Duodenal mucosa (tissue), 2 donors: ENCODE results near the gene HYAL1.
A peak's percentile ranks its signal among the peaks of the same experiment; 100 is the strongest.

Experiments
- H3K27ac ChIP-seq: one replicate; pipeline ENCODE4 v1.7.0; 2013; ENCODE audit warnings: low read depth, low read length
- H3K27me3 ChIP-seq, 2 donors: one replicate each; pipeline ENCODE4 v1.7.0; 2013; ENCODE audit warnings: low read length in 2 of 2, control low read depth in 1 of 2; ENCODE audit not compliant: insufficient read depth in 2 of 2, control insufficient read depth in 1 of 2
- H3K36me3 ChIP-seq, 2 donors: one replicate each; pipeline ENCODE4 v1.7.0; 2013; ENCODE audit warnings: low read length in 2 of 2, control low read depth in 1 of 2; ENCODE audit not compliant: insufficient read depth in 2 of 2, control insufficient read depth in 1 of 2
- H3K4me1 ChIP-seq, 2 donors: one replicate each; pipeline ENCODE4 v1.7.0; 2013; ENCODE audit warnings: low read length in 2 of 2, control low read depth in 1 of 2; ENCODE audit not compliant: insufficient read depth in 2 of 2, control insufficient read depth in 1 of 2
- H3K4me3 ChIP-seq, 2 donors: one replicate each; pipeline ENCODE4 v1.7.0; 2013; ENCODE audit warnings: low read length in 2 of 2, low read depth in 1 of 2
- H3K9ac ChIP-seq, 2 donors: one replicate each; pipeline ENCODE4 v1.7.0; 2013; ENCODE audit warnings: low read length in 2 of 2, low read depth in 1 of 2
- H3K9me3 ChIP-seq, 2 donors: one replicate each; pipeline ENCODE4 v1.7.0; 2013; ENCODE audit warnings: low read length in 2 of 2, control low read depth in 1 of 2; ENCODE audit not compliant: control insufficient read depth in 1 of 2

HYAL1 gene, protein sequence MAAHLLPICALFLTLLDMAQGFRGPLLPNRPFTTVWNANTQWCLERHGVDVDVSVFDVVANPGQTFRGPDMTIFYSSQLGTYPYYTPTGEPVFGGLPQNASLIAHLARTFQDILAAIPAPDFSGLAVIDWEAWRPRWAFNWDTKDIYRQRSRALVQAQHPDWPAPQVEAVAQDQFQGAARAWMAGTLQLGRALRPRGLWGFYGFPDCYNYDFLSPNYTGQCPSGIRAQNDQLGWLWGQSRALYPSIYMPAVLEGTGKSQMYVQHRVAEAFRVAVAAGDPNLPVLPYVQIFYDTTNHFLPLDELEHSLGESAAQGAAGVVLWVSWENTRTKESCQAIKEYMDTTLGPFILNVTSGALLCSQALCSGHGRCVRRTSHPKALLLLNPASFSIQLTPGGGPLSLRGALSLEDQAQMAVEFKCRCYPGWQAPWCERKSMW

DNA sequence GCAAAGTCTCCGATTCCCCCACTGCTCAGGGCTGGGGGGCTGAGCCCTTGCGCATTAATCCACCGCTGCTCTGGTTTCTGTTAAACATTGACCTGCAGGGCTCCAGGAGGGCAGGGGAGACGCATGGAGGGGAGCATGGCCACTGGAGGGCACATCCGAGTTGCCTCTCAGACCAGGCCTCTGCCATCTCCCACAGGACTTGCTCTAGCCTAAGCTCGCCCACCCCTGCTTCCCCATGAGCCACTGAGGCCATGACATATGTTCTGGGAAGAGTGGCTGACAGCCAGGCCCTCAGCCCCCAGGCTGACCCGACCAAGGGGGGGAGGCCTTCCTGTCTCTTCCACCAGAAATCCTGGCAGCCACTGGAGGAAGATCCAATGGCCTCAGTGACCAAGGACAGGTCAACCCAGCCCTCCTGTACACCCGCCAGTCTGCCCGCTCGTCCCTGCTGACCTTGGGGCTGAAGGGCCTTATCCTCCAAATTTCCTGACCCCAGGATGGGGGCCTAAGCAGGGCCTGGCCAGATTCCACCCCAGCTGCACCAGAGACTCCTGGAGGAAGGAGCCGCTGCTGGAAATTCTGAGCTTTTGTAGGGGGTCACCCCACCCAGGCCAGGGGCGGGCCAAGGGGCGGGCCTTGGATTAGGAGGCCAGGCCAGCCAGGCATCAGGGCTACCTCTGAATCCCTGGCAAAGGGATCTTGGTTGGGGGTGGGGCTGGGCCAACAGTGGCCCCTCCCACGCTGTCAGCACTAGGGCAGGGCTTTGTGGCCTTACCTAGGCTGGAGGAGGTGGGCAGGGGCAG lies at the start of gene HYAL1:
TSS of gene HYAL1 (minus strand) at position 562 of the 803 bp plus-strand sequence. CDS start 618 bp downstream, outside the sequence.
- peaks cover 25 to 34% of the 10 kb centered on the region in 2 donors for H3K4me1 ChIP-seq
- no peaks in the 10 kb centered on the region for H3K36me3 ChIP-seq
- H3K4me3 ChIP-seq: peak within 1 kb of the TSS; percentile 35 to 36
- peak within 1 kb of the TSS; percentile 62 for H3K27ac ChIP-seq
- H3K27me3 ChIP-seq: no peaks in the 10 kb centered on the region
- peak within 1 kb of the TSS; percentile 18 to 32 for H3K9ac ChIP-seq
- H3K9me3 ChIP-seq: no peaks in the 10 kb centered on the region

DNA sequence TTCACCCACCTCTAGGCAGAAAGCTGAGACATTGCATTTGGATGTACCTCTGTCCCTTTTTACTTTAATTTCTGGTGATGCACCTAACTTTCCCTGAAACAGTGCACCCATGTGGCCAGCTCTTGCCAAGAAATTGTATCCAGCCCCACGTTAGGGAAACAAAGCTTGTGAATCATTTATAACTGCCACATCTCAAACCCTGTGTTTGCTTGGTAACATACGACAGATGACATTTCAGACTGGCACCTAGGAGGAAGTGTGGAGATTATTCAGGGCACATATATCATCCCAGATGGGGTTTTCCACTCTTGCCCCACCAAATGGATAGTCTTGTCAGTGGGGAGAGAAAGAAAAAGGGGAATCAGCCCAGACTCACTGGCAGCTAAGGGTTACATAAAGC lies 49.4 kb upstream of the HYAL1 start:
- peaks cover 30 to 48% of the 10 kb centered on the region in 2 donors for H3K36me3 ChIP-seq
- no peaks in the 10 kb centered on the region for H3K9me3 ChIP-seq
- H3K4me1 ChIP-seq: peaks cover 55% of the 10 kb centered on the region in 2 donors

DNA sequence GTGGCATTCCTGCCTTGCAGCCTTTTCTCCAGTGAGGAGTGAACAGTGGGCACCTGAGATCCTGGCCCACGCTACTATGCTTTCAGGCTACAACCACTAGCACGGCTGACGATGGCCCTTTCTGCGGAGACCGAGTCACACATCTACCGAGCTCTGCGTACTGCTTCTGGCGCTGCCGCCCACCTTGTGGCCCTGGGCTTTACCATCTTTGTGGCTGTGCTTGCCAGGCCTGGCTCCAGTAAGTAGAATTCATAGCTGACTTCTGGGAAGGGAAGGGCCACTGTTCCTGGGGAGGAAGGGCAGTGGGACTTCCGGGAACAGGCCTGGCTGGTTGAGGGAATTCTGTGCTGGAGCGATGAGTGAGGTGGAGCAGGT lies 47.9 kb upstream of the HYAL1 start:
- H3K9me3 ChIP-seq: no peaks in the 10 kb centered on the region
- peaks cover 24 to 50% of the 10 kb centered on the region in 2 donors for H3K36me3 ChIP-seq
- H3K9ac ChIP-seq: peak overlapping the region; percentile 69 to 76
- H3K4me1 ChIP-seq: peaks cover 40 to 46% of the 10 kb centered on the region in 2 donors
- H3K4me3 ChIP-seq: peak overlapping the region; percentile 87 to 91
- H3K27me3 ChIP-seq: no peaks in the 10 kb centered on the region
- H3K27ac ChIP-seq: peak overlapping the region; percentile 98

More for the DNA sequence above, 49.4 kb upstream of the HYAL1 start:
- H3K27ac ChIP-seq: no peak overlapping the region
- H3K27me3 ChIP-seq: no peaks in the 10 kb centered on the region
- no peak overlapping the region for H3K4me3 ChIP-seq
- no peak overlapping the region for H3K9ac ChIP-seq

DNA sequence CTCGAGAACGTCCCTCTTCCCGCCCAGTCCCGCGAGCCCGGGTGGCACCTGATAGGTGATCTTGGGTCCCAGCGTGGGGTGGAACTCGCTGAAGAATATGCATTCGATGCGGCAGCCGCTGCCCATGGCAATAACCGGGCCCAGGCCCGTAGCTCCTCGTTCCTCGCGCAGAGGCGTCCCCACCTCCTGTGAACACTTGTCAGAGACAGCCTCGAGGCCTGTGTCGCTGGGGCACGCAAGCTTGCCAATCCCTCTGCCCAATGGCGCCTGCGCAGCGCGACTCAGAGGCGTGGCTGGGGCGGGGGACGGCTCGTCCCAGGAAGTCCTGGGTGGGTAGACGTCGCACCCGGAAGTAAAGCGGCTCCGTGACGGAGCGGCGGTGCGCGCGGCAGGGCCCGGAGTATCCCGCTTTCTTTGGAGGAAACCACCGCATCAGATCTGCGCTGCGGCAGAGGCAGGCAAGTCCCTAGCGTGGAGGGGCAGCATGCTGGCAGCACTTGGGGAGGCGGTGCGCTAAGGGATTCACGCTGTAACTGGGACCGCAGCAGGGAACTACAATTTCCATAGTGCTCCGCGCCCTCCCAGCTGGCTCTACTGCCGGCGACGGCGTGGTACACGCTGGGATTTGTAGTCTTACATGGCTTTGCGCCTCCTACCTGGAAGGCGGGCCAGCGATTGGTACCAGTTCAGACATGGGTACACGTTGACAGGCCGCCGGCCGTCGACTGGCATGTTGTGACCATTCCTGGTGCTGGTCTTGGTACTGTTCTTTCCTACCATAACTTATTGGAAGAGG lies 47.4 kb upstream of the HYAL1 start, which contains the start of the genes CYB561D2 and NPRL2:
TSS of gene CYB561D2 (plus strand) at position 336 of the 796 bp plus-strand sequence. CDS start 572 bp downstream, outside the sequence.
TSS of gene NPRL2 (minus strand) at position 249 of the 796 bp plus-strand sequence. CDS start at position 126, 123 bp downstream.
- Histone ChIP-seq H3K27me3 (no peaks in the 10 kb centered on the region), H3K27ac (peak within 1 kb of the TSS; percentile 98), H3K36me3 (peaks cover 20 to 44% of the 10 kb centered on the region in 2 donors), H3K9ac (peak within 1 kb of the TSS; percentile 69 to 76), H3K9me3 (no peaks in the 10 kb centered on the region), H3K4me1 (peaks cover 38 to 43% of the 10 kb centered on the region in 2 donors), H3K4me3 (peak within 1 kb of the TSS; percentile 87 to 91)

DNA sequence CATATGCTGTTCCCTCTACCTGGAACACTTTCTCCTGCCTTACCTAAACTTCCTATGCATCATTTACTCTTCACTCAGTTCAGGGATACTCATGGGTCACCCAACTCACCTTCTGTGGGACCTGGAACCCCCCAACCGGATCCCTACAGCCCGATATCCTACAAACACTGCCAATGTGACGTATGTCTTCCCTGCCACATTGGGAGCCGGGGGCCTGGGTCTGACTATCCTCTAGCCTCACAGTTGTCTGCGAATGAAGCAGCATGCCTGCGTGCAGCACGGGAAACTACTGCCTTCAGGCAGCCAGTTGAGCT lies 46.8 kb upstream of the HYAL1 start:
- no peaks in the 10 kb centered on the region for H3K27me3 ChIP-seq
- H3K4me3 ChIP-seq: peak overlapping the region; percentile 87 to 91
- peak overlapping the region; percentile 98 for H3K27ac ChIP-seq
- peaks cover 15 to 38% of the 10 kb centered on the region in 2 donors for H3K36me3 ChIP-seq
- H3K9me3 ChIP-seq: no peaks in the 10 kb centered on the region
- peaks cover 36 to 43% of the 10 kb centered on the region in 2 donors for H3K4me1 ChIP-seq
- H3K9ac ChIP-seq: peak overlapping the region; percentile 69 to 76

DNA sequence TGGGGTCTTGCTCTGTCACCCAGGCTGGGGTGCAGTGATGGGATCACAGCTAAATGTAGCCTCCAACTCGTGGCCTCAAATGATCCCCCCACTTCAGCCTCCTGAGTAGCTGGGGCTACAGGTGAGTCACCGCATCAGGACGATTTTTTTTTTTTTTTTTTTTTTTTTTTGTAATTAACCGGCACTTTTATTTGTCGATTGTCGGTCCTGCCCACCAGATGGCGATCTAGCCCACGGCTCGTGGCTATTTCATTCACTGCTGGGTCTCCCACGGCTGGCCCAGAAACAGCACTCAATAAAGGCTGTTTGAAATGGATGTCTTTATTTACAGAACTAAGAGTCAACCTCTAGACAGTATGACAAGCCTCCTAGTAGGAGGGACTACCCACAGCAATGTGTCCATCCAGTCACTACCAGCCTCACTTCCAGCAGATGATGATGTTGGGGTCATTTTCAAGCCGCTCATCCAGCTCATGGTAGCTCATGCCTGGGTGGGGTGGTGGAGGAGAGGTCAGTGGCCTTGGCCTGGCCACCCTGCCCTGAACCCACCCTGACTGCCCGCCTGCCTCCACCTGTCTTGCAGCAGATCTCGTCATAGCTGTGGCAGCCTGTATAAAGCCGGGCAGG lies 43.9 kb upstream of the HYAL1 start:
- H3K27ac ChIP-seq: no peak overlapping the region
- H3K9ac ChIP-seq: peak overlapping the region in 1 of 2 donors; percentile 45
- peaks cover 0 to 13% of the 10 kb centered on the region in 2 donors for H3K36me3 ChIP-seq
- H3K4me1 ChIP-seq: peaks cover 39 to 46% of the 10 kb centered on the region in 2 donors
- H3K27me3 ChIP-seq: no peaks in the 10 kb centered on the region
- no peaks in the 10 kb centered on the region for H3K9me3 ChIP-seq
- no peak overlapping the region for H3K4me3 ChIP-seq

DNA sequence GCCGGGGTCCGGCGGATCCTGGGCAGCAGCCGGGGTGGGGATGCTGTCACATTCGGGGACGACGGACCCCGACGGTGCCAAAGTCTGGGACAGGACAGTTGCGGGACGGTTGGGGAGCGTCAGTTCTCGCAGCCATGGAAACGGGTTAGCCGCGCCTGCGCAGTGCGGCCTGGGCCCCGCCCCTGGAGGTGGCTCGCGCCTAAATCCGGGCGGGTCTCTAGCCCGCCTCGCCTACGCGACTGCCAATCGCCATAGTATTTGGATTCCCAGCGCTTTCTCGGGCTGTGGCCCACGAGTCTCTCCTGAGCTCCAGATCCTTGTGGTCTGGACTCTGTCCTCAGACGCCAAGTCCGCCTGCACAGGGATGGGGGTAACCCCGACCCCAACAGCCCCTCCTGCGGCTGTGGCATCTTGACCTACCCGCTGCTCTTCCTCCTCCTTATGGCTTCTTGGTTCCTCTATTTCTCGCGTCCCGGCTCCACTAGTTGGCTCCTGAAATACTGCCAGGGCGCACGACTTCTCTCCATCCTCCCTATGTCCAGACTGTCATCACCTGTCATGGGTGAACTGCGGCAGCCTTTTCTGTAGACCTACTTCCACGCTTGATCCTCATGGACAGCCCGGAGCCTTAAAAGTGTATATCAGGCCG lies 42.3 kb upstream of the HYAL1 start, which contains the start of gene ZMYND10:
TSS of gene ZMYND10 (minus strand) at position 147 of the 649 bp plus-strand sequence. CDS start 153 bp downstream, outside the sequence.
- Histone ChIP-seq H3K36me3 (peaks cover 0 to 13% of the 10 kb centered on the region in 2 donors), H3K9me3 (no peaks in the 10 kb centered on the region), H3K9ac (peak within 1 kb of the TSS in 1 of 2 donors; percentile 63), H3K27ac (no peak within 1 kb of the TSS), H3K27me3 (no peaks in the 10 kb centered on the region), H3K4me3 (peak within 1 kb of the TSS; percentile 48 to 66), H3K4me1 (peaks cover 36 to 44% of the 10 kb centered on the region in 2 donors)

DNA sequence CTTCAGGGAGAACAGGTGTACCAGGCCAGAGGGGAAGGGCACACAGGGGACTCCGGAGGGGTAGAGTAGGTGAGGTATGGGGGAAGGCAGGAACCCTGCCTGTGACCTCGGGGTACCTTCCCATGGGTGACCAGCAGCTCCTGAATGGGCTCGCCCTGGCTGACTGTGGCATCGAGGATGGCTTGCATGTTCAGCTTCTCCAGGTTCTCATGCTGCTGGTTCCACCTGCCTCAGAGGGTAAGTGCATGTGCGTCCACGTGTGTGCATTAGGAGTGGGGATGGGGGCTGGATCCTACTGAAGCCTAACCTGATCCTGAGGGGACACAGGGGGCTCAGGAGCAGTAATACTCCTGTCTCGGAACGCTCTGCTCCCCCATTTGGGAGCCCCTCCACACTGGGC lies 41.6 kb upstream of the HYAL1 start:
- Histone ChIP-seq H3K27ac (no peak overlapping the region), H3K9ac (peak overlapping the region in 1 of 2 donors; percentile 63), H3K4me1 (peaks cover 34 to 44% of the 10 kb centered on the region in 2 donors), H3K27me3 (no peaks in the 10 kb centered on the region), H3K4me3 (no peak overlapping the region), H3K9me3 (no peaks in the 10 kb centered on the region), H3K36me3 (peaks cover 0 to 13% of the 10 kb centered on the region in 2 donors)
